Activated CD4-positive, alpha-beta T cell treated with anti-CD3 and anti-CD28 coated beads, Interleukin-2, amount 50 U/mL, for 4 hours (primary cell): ENCODE data around the gene GLB1L3.

Experiments
- DNase-seq, 2 experiments: peaks; one replicate each; pipeline ENCODE4 v3.0.0-alpha.2; 2020

Gene GLB1L3

GRCh38 chr11:134365011-134365925 lies 89.1 kb downstream of the GLB1L3 start:
- no peak for DNase-seq

GRCh38 chr11:134366254-134366653 lies 90.1 kb downstream of the GLB1L3 start:
- DNase-seq = no peak

GRCh38 chr11:134367781-134368180 lies 91.6 kb downstream of the GLB1L3 start:
- no peak for DNase-seq
